GM12874 (cell line): Measurements from ENCODE around the gene DDAH1.

Experiments used
- TF ChIP-seq, protein P1 (sequence below): IDR thresholded peaks from 2 replicates; pipeline ENCODE4 v1.5.1; 2011; ENCODE audit warnings: low read depth, mild to moderate bottlenecking, control low read depth, low read length, moderate library complexity; ENCODE audit not compliant: insufficient read depth

The DDAH1 gene

DNA sequence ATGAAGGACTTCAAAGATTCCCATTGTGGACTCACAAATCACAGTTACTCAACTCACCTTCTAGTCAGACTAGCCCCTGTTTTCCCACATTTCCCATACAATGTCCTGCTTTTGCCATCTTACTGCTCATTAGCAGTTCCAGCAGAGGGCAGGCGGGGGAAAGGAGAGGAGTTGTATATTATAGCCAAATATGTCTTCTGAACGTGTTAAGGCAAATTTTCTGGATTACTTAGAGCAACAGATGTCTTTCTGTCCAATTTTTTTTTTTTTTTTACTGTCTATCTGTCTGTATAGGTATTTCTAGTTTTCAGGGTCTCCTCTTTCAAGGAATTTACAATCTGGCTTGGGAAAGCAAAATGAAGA, 29.9 kb upstream of the DDAH1 start:
- TF ChIP-seq, protein P1, sequence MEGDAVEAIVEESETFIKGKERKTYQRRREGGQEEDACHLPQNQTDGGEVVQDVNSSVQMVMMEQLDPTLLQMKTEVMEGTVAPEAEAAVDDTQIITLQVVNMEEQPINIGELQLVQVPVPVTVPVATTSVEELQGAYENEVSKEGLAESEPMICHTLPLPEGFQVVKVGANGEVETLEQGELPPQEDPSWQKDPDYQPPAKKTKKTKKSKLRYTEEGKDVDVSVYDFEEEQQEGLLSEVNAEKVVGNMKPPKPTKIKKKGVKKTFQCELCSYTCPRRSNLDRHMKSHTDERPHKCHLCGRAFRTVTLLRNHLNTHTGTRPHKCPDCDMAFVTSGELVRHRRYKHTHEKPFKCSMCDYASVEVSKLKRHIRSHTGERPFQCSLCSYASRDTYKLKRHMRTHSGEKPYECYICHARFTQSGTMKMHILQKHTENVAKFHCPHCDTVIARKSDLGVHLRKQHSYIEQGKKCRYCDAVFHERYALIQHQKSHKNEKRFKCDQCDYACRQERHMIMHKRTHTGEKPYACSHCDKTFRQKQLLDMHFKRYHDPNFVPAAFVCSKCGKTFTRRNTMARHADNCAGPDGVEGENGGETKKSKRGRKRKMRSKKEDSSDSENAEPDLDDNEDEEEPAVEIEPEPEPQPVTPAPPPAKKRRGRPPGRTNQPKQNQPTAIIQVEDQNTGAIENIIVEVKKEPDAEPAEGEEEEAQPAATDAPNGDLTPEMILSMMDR = no peak

DNA sequence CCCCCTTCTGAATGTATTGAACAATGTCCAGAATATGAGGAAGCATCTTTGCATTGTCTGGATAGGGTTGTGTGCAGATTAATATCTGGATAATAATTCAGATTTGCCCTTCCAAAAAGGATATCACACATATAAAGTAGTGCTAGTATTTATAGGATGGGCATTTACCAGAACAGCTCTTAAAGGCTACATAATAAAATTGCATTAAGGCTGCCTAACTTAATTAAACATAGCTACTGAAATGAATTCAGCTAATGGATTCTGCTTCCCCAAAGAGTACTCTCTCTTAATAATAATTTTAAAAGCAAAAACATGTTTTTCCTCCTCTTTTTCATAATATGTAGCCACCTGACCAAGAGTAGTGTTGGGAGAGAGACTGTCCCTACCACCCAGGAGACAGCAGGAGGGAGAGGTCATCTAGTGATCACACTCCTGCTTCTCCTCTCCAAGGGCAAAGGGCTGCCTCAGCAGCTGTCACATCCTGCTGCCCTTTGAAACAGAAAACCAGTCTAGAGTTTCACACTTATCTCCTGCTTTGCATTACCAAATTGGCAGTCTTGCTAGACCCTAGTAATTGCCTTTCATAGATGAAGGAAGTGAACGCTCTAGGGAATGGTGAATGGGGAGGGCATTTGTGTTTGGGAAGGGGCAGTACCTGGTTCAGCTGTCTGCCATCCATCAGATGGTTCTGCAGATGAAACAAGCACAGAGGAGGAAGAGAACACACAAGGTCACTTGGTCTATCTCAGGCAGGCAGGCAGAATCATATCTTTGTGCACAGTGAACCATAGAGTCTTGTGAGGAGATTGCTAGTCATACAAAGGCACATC, 29.3 kb upstream of the DDAH1 start:
- TF ChIP-seq, protein P1 = no peak

DNA sequence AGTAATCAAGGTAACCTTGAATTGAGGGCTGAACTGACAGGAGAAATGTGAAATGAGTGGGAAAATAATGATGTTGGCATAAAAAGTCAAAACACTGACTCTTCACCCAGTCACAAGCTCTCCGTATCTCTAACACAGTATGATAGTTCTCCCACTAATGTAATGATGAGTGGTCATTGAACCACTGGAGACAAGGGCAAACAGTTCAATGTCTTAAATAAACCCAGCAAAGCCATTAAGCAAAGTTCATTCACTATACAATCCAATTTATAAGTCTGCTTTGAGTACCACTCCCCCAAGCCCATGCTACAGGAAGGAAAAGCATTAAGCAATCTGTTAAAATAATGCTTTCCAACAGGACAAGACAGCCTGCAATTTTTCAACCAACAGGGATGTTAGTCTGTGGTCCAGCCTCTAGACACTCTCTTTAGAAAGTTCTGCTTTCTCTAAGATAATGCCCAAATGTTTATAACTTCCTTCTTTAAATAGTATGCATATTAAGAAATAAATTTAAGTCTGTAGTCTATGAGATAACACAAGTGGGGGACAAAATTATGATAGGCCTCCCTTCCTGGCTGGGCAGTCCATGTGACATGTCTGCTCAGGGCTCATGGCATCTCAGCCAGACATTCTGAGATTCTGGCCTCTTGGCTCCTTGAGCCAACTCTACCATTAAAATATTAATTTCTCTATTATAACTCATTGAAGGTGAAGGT, 25.5 kb upstream of the DDAH1 start:
- TF ChIP-seq, protein P1 = no peak

DNA sequence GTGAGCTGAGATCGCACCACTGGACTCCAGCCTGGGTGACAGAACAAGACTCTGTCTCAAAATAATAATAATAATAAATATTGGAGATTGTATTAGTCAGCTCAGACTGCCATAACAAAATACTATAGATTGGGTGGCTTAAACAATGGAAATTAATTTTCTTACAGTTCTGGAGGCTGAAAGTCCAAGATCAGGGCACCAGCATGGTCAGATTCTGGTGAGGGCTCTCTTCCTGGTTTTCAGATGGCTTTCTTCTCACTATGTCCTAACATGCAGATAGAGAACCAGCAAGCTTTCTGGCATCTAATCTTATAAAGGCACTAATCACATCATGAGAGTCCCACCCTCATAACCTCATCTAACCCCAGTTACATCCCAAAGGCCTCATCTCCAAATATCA, 23.2 kb upstream of the DDAH1 start:
- TF ChIP-seq, protein P1 = no peak

DNA sequence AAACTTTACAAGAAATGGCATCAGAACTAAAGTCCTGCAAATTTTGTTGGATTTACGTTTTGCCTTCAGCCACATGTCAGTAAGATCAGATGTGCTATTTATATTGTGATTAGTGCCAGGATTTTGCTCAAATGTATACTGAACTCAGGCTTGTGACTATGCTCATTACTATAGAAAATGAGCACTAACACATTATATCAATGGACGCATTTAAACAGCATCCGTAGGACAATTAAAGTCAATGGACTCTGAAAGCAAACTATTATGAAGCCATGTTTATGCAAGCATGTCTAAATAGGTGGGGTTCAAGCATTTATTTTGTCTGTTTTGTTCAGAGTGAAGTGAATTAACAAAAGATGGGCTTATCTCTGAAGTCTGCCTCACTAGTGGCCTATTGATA, 20.6 kb upstream of the DDAH1 start:
- TF ChIP-seq, protein P1 = no peak

DNA sequence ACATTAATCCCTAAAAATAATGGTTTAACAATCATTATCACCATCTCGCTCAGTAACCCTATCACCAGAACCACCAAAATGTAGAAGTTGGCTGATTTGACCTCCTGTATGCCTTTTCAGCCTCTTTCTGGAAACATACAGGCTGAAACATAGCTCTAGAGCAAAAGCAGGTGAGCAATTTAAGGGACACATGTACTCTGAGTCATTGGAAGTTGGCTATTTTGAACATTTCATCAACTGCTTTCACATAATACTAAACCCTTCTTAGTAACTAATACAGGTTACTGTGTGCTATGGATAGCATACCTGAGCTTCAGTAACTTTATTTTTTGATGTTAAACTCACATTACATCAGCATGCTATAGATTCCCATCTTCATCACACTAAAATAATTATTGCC, 19.8 kb upstream of the DDAH1 start:
- TF ChIP-seq, protein P1 = no peak

DNA sequence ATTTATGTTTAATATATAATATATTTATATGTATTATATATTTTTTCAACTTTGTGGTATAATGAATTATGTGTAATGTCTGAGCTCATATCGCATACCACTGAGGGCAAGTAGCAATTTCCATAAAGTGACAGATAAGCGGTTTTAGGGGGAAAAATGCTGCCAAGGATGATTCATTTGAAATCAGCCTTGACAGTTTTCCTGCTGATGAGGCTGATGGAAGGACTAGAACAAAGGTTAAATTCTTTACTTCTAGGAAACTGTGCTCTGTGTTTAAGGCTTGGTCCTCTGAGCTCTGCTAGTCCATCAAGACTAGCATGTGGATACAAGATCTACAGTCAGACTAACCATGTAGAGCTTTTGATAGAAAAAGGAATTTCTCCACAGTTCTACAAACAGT, 19.3 kb upstream of the DDAH1 start:
- TF ChIP-seq, protein P1 = no peak
